ENCODE results near the gene TULP3.

TULP3 gene

DNA sequence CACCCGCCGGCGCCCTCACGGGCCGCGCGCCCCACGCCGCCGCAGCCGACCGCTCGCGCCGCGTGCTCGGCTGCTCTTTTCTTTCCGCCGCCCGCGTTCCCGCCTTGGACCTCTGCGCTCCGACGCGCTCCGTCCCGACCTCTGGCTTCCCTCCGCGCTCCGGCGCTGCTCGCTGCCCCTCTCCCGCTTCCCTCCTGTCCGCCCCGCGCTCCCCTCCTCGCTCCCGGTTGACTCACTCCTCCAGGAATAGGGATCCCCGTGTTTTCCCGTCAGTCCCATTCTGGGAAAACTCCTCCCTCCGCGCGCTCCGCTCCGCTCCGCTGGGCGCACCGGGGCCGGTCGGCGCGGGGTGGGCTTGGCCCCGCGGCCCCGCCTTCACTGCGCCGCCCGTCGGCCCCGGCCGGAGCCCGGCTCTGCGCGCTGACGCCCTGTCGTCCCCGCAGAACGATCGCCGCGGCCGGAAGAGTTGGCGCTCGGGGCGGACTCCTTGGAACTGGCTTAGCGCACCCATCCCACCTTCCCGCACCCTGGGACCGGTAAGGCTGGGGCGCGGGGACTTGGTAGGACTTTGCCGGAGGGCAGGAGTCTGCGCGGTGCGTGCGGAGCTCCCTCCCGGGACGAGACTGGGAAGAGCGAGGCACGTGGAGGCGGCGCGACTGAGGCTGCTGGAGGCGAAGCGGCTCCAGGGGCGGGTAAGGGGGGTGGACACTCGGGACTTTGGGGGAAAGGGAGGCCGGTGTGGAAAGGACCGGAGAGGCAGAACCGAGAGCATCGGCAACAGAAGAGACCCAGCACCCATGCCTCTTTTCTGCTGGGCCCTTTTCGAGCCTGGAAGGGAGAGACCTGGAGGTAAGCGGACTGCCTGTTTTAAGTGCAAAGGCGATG, 69.1 kb downstream of the TULP3 start (continued):
- TF ChIP-seq, protein P1, sequence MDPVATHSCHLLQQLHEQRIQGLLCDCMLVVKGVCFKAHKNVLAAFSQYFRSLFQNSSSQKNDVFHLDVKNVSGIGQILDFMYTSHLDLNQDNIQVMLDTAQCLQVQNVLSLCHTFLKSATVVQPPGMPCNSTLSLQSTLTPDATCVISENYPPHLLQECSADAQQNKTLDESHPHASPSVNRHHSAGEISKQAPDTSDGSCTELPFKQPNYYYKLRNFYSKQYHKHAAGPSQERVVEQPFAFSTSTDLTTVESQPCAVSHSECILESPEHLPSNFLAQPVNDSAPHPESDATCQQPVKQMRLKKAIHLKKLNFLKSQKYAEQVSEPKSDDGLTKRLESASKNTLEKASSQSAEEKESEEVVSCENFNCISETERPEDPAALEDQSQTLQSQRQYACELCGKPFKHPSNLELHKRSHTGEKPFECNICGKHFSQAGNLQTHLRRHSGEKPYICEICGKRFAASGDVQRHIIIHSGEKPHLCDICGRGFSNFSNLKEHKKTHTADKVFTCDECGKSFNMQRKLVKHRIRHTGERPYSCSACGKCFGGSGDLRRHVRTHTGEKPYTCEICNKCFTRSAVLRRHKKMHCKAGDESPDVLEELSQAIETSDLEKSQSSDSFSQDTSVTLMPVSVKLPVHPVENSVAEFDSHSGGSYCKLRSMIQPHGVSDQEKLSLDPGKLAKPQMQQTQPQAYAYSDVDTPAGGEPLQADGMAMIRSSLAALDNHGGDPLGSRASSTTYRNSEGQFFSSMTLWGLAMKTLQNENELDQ (tag by site-specific recombination; IDR thresholded peaks at IDR 0.05; ENCODE audit: low read depth) = no peak
- TF ChIP-seq, protein P2, sequence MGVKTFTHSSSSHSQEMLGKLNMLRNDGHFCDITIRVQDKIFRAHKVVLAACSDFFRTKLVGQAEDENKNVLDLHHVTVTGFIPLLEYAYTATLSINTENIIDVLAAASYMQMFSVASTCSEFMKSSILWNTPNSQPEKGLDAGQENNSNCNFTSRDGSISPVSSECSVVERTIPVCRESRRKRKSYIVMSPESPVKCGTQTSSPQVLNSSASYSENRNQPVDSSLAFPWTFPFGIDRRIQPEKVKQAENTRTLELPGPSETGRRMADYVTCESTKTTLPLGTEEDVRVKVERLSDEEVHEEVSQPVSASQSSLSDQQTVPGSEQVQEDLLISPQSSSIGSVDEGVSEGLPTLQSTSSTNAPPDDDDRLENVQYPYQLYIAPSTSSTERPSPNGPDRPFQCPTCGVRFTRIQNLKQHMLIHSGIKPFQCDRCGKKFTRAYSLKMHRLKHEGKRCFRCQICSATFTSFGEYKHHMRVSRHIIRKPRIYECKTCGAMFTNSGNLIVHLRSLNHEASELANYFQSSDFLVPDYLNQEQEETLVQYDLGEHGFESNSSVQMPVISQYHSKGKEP (tag by site-specific recombination; IDR thresholded peaks at IDR 0.05) = no peak
- TF ChIP-seq ZNF830 (tag by site-specific recombination; IDR thresholded peaks at IDR 0.05; ENCODE audit: low read depth) = no peak
- peak; percentile 27; the same call in 1 of the 2 replicates for TF ChIP-seq ZNF677 (tag by site-specific recombination; IDR thresholded peaks at IDR 0.05)
- TF ChIP-seq ZNF184 (tag by site-specific recombination; IDR thresholded peaks at IDR 0.05) = no peak
- TF ChIP-seq ZNF341 (tag by site-specific recombination; IDR thresholded peaks at IDR 0.05; ENCODE audit: low read depth) = peak; percentile 90
- TF ChIP-seq GFI1B (tag by site-specific recombination; IDR thresholded peaks at IDR 0.05) = no peak
- TF ChIP-seq IKZF3 (tag by site-specific recombination; IDR thresholded peaks at IDR 0.05) = peak; percentile 40
- TF ChIP-seq, protein P3, sequence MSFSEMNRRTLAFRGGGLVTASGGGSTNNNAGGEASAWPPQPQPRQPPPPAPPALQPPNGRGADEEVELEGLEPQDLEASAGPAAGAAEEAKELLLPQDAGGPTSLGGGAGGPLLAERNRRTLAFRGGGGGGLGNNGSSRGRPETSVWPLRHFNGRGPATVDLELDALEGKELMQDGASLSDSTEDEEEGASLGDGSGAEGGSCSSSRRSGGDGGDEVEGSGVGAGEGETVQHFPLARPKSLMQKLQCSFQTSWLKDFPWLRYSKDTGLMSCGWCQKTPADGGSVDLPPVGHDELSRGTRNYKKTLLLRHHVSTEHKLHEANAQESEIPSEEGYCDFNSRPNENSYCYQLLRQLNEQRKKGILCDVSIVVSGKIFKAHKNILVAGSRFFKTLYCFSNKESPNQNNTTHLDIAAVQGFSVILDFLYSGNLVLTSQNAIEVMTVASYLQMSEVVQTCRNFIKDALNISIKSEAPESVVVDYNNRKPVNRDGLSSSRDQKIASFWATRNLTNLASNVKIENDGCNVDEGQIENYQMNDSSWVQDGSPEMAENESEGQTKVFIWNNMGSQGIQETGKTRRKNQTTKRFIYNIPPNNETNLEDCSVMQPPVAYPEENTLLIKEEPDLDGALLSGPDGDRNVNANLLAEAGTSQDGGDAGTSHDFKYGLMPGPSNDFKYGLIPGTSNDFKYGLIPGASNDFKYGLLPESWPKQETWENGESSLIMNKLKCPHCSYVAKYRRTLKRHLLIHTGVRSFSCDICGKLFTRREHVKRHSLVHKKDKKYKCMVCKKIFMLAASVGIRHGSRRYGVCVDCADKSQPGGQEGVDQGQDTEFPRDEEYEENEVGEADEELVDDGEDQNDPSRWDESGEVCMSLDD (tag by site-specific recombination; IDR thresholded peaks at IDR 0.05) = peak; percentile 39; the same call in 1 of the 2 replicates
- TF ChIP-seq HOXA7 (CRISPR knock-in tag; IDR thresholded peaks at IDR 0.05; ENCODE audit: borderline replicate concordance) = no peak; the same call in 1 of the 2 replicates
- no peak for TF ChIP-seq SCRT1 (tag by site-specific recombination; IDR thresholded peaks at IDR 0.05; ENCODE audit: borderline replicate concordance)
- peak; percentile 70 for TF ChIP-seq FEZF1 (tag by site-specific recombination; IDR thresholded peaks at IDR 0.05)
- TF ChIP-seq ZNF140 (tag by site-specific recombination; IDR thresholded peaks at IDR 0.05) = no peak
- TF ChIP-seq ZNF423 (tag by site-specific recombination; IDR thresholded peaks at IDR 0.05) = peak; percentile 59; the same call in 1 of the 2 replicates
- TF ChIP-seq BCL11B (tag by site-specific recombination; IDR thresholded peaks at IDR 0.05; ENCODE audit: low read depth) = 0 out of 2 replicates have a peak, but pooled peaks have one; percentile 41
- TF ChIP-seq ZFP41 (tag by site-specific recombination; IDR thresholded peaks at IDR 0.05; ENCODE audit: borderline replicate concordance) = no peak
- no peak for TF ChIP-seq ZNF169 (tag by site-specific recombination; IDR thresholded peaks at IDR 0.05)
- TF ChIP-seq, protein P4, sequence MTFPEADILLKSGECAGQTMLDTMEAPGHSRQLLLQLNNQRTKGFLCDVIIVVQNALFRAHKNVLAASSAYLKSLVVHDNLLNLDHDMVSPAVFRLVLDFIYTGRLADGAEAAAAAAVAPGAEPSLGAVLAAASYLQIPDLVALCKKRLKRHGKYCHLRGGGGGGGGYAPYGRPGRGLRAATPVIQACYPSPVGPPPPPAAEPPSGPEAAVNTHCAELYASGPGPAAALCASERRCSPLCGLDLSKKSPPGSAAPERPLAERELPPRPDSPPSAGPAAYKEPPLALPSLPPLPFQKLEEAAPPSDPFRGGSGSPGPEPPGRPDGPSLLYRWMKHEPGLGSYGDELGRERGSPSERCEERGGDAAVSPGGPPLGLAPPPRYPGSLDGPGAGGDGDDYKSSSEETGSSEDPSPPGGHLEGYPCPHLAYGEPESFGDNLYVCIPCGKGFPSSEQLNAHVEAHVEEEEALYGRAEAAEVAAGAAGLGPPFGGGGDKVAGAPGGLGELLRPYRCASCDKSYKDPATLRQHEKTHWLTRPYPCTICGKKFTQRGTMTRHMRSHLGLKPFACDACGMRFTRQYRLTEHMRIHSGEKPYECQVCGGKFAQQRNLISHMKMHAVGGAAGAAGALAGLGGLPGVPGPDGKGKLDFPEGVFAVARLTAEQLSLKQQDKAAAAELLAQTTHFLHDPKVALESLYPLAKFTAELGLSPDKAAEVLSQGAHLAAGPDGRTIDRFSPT (tag by site-specific recombination; IDR thresholded peaks at IDR 0.05) = no peak
- no peak; the same call in 1 of the 2 replicates for TF ChIP-seq ZNF660 (tag by site-specific recombination; IDR thresholded peaks at IDR 0.05)
- TF ChIP-seq ZNF266 (tag by site-specific recombination; IDR thresholded peaks at IDR 0.05; ENCODE audit: low read depth) = no peak
- TF ChIP-seq ZBTB8A (tag by site-specific recombination; IDR thresholded peaks at IDR 0.05) = peak; percentile 84
- TF ChIP-seq, protein P5, sequence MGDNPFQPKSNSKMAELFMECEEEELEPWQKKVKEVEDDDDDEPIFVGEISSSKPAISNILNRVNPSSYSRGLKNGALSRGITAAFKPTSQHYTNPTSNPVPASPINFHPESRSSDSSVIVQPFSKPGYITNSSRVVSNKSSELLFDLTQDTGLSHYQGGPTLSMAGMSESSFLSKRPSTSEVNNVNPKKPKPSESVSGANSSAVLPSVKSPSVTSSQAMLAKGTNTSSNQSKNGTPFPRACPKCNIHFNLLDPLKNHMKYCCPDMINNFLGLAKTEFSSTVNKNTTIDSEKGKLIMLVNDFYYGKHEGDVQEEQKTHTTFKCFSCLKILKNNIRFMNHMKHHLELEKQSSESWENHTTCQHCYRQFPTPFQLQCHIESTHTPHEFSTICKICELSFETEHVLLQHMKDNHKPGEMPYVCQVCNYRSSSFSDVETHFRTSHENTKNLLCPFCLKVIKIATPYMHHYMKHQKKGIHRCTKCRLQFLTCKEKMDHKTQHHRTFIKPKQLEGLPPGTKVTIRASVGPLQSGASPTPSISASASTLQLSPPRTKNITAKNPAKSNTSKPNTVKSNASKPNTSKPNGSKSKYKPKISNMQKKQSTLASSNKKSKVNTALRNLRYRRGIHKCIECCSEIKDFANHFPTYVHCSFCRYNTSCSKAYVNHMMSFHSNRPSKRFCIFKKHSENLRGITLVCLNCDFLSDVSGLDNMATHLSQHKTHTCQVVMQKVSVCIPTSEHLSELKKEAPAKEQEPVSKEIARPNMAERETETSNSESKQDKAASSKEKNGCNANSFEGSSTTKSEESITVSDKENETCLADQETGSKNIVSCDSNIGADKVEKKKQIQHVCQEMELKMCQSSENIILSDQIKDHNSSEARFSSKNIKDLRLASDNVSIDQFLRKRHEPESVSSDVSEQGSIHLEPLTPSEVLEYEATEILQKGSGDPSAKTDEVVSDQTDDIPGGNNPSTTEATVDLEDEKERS (tag by site-specific recombination; IDR thresholded peaks at IDR 0.05) = no peak
- TF ChIP-seq ZNF10 (tag by site-specific recombination; IDR thresholded peaks at IDR 0.05) = no peak
- peak; percentile 78; the same call in 1 of the 2 replicates for TF ChIP-seq ZBTB20 (tag by site-specific recombination; IDR thresholded peaks at IDR 0.05)
- peak; percentile 93 for TF ChIP-seq GLIS2 (tag by site-specific recombination; IDR thresholded peaks at IDR 0.05)
- TF ChIP-seq ZXDB (tag by site-specific recombination; IDR thresholded peaks at IDR 0.05) = peak; percentile 86
